Endothelial cell of hepatic sinusoid (primary cell): ENCODE measurements around the gene SORL1-AS1.

ENCODE experiments used
- in situ Hi-C: cut with HindIII; loops from 2 replicates; pipeline ENCODE4 v1.10.0; 2017; ENCODE audit warnings: low sequenced_read_pairs

Gene SORL1-AS1

GRCh38 chr11:121476379-121477032 lies 23.7 kb upstream of the SORL1-AS1 start:
- in situ Hi-C loops = no loop called here

GRCh38 chr11:121474680-121475079 lies 21.9 kb upstream of the SORL1-AS1 start:
- in situ Hi-C loops = no loop called here

DNA sequence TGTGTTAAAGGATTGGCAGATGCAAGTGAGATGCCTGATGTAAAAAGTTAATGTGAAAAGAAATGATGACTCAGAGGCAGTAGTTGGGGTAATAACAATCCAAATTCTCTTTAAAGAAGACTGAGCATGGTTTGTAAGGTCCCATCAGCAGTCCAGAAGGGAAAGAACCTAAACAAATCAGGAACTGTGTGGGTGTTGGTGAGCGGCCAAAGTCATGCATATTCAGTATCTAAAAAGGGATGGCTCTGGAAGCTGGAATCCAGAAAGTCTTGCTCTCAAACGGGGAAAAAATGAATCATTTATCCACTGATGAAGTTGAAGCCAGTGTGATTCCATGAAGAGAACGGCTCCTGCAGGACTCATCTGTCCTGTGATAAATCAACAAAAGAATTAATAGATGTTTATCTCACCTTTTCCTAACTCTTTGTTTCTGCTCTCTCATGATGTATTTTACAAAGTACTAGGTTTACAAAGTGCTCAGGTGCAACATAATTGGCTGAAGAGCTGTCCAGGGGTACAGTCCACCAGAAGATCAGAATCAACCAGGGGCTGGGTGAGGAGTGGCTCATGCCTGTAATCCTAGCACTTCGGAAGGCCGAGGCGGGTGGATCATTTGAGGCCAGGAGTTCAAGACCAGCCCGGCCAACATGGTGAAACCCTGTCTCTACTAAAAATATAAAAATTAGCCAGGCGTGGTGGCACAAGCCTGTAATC lies 20.5 kb upstream of the SORL1-AS1 start:
- in situ Hi-C loops = no loop called here

GRCh38 chr11:121472312-121472711 lies 19.5 kb upstream of the SORL1-AS1 start:
- in situ Hi-C loops = no loop called here

DNA sequence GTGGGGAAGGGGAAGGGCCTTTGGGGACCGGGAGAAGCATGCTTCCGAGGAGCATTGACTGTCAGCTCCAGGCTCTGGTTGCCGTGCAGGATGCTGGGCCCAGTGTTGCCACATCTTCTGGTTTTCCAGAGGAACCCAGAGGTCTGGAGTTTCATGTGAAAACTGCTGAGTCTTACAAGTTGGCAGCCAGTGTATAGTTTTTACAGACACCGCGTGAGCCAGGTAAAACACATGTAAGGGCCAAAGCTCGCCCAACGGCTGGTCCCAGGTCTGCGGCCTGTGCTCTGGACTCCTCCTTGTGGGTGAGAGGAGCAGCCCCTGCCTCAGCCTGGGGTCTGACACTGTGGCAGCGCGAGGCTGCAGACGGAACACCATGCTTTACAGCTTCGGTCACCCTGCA lies 18.4 kb upstream of the SORL1-AS1 start:
- in situ Hi-C loops = no loop called here

DNA sequence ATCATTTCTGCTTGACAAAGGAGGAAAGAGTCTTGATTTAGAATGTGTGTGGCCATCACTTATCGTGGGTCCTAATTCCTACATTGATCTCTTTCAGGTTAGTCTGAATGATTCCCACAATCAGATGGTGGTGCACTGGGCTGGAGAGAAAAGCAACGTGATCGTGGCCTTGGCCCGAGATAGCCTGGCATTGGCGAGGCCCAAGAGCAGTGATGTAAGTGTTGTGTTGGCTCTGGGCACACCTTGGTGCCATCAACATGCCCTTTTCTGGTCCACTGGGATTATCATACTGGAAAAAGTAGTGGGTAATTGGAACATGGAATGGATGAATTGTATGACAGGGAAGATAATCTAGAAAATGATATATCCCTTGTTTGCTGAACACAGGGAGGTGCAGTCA lies 17.1 kb upstream of the SORL1-AS1 start:
- in situ Hi-C loops = no loop called here

GRCh38 chr11:121467965-121468364 lies 15.2 kb upstream of the SORL1-AS1 start:
- in situ Hi-C loops = no loop called here

DNA sequence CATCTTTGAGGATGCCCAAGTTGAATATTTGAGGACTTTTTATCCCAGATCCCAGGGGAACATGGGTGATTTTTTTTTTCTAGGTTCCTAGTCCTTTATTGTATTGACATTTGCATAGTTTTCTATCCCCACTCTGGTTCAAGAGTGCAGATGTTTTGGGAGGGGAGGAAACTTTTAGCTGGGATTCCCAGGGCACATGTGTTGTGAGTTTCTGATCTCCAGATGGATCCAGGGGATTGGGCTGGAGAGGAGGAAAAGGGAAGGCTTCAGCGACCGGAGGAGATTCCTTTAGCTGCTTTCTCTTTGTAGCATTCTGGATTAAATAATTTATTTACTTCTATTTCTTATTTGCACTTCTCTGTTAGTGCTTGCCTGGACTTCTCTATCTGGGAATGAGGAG lies 14.7 kb upstream of the SORL1-AS1 start:
- in situ Hi-C loops = no loop called here

DNA sequence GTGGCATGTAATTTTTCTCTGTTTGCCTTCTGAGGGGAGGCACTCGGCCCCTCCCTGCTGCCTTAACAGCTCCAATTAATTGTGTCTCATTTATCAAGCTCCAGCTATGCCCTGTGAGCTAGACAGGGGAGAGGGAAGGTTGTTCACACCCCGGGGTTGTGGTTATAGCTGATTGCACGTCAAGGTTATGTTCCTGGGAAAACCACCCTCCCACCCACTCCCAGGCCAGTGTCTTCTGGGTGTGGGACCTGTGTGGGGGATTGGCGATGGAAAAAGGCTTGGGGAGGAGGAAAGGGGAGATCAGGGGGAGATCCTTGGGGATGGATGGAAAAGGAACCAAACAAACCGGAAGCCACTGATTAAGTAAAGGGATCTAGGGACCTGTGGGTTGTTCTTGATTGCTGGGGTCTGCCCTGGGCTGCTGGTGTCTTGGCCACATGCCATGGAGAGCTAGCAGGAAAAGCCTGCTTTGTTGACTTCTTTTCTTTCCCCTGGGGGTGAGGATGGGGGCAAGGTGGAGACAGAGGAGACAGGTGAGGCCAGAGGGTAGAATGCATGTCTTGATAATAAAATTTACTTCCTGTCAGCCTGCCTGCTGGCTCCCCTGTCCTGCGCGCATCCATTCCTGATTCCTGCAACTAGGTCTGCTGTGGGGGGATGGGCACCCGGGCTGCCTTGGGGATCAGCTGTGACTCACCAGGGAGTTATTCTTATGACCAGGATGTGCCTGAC lies 13.5 kb upstream of the SORL1-AS1 start:
- in situ Hi-C loops = no loop called here

- in situ Hi-C loops = no loop called here
Measured at GRCh38 chr11:121465709-121466062, 12.9 kb upstream of the SORL1-AS1 start.

GRCh38 chr11:121464352-121464946 lies 11.7 kb upstream of the SORL1-AS1 start:
- in situ Hi-C loops = no loop called here

DNA sequence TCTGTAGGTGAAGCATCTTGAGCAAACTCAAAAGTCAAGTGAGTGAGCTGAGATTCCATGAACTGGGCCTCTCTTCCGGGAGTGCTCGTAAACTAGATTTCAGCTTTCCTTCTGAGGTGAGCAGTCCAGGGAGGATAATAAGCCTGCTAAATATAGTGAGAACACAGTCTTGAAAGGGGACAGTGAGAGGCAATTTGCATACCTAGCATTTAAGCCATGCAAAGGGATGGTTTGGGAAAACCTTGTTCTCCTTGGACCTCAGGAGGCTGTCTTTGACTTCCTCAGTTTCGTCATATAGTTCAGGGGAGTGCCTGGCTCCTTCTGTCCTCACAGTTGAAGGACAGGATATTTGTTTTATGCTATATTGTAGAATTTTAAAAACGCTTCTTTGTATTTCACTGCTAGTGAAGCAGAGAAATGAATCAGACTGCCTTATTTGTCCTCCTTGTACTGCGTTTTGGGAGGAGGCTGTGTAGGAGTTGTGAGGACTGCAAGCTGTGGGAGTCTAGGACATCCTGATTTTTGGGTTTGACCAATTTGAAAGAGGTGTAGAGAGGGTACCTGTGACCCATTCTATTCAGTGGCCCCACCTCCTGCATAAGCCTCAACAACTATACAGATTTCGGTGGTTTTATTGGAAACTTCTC lies 11.0 kb upstream of the SORL1-AS1 start:
- in situ Hi-C loops = no loop called here

GRCh38 chr11:121461843-121462242 lies 9.1 kb upstream of the SORL1-AS1 start:
- in situ Hi-C loops = no loop called here

DNA sequence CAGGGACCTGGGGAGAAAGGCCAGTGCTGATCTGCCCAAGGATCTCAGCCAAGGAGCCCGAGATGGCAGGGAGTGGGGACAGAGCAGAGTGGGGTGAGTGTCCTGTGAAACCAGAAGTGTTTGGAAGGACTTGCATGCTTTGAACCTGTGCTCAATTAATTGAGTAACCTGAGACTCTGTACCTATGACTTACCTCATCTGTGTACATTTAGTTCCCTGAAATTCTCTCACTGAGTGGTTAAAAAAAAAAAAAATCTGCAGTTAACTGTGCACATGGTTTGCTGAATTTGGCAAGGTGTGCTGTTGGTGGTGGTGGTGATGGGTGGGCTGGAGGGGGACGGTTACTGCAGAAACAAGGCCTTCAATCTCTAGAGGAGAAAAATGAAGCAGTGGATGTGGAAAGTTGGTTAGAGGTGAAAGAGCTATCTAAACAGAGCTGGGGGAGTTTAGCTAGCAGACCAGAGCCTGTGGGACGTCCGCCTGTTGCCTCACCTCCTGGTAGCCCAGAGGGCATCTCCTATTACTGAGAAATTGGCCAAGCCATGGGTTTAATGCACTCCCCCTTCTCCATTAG lies 8.3 kb upstream of the SORL1-AS1 start:
- in situ Hi-C loops = no loop called here

GRCh38 chr11:121459413-121460017 lies 6.7 kb upstream of the SORL1-AS1 start:
- in situ Hi-C loops = no loop called here

GRCh38 chr11:121458551-121458950 lies 5.8 kb upstream of the SORL1-AS1 start:
- in situ Hi-C loops = no loop called here

- in situ Hi-C loops = no loop called here
Measured at GRCh38 chr11:121456816-121457431, 4.2 kb upstream of the SORL1-AS1 start.

GRCh38 chr11:121456151-121456550 lies 3.4 kb upstream of the SORL1-AS1 start:
- in situ Hi-C loops = no loop called here

GRCh38 chr11:121455115-121455514 lies 2.3 kb upstream of the SORL1-AS1 start:
- in situ Hi-C loops = no loop called here
